Amniotic epithelial cell (primary cell): ENCODE measurements around the gene PPP1R3D.
"Not testable (repeated sequence)": the region's sequence is repeated elsewhere in the genome, so short reads cannot be mapped to it uniquely, and the experiment has no call there.

Experiments used
- DNase-seq: peaks from one replicate; pipeline ENCODE4 v3.0.0-alpha.2; 2010; ENCODE audit warnings: low read depth

Gene PPP1R3D

GRCh38 chr20:59940129-59940955 lies at the start of gene PPP1R3D, which contains the start of gene FAM217B:
PPP1R3D (minus strand) TSS chr20:59940305; CDS start chr20:59939931, 374 bp downstream.
FAM217B (plus strand) TSS chr20:59940389; CDS start chr20:59943944, 3,555 bp downstream.
- DNase-seq = peak; percentile 97

- DNase-seq = no peak
Observed at GRCh38 chr20:59988141-59988540, 48.0 kb upstream of the PPP1R3D start.

DNA sequence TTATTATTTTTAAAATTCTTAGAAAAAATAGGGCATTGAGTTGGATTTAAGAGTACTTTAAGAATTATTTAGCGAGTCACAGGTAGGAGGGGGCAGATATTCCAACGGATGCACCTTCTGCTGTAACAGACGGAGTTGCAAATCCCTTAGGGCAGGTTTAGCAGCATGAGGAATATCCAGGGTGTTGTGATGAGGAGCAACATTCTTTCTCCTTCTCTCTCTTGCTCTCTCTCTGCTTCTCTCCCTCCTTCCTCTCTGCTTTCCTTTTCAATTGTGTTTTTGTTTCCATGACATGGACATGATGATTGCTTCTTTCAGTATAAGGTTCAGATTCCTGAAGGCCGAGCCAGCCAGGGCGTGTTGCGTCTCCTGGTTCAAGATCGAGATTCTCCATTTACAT lies 47.0 kb upstream of the PPP1R3D start:
- no peak for DNase-seq

- no peak for DNase-seq
Observed at GRCh38 chr20:59985864-59986263, 45.8 kb upstream of the PPP1R3D start.

DNA sequence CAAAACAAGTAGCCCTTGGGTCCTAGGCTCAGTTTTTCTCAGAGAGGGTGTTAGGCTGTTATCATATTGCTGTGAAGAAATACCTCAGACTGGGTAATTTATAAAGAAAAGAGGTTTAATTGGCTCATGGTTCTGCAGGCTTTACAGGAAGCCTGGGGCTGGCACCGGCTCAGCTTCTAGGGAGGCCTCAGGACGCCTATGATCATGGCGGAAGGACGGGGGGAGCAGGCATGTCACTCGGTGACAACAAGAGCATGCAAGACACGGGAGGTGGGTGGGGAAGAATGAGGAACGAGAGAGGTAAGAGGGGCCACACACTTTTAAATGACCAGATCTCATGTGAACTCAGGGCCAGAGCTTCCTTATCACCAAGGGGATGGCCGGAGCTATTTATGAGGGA lies 45.1 kb upstream of the PPP1R3D start:
- no peak for DNase-seq

DNA sequence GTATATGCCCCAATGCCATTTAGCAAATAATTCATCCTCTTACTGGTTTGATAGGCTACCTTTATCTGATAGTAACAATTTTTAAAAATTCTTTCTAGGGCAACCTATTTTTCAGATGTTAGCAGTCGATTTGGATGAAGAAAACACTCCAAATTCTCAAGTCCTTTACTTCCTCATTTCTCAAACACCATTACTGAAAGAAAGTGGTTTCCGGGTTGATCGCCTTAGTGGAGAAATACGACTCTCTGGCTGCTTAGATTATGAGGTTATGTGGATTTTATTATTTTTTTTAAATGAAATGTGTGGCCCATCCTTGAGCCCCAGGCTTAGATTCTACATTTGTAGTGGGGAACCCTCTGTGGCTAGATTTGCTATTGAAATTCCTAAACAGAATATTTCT lies 44.4 kb upstream of the PPP1R3D start:
- DNase-seq = no peak

DNA sequence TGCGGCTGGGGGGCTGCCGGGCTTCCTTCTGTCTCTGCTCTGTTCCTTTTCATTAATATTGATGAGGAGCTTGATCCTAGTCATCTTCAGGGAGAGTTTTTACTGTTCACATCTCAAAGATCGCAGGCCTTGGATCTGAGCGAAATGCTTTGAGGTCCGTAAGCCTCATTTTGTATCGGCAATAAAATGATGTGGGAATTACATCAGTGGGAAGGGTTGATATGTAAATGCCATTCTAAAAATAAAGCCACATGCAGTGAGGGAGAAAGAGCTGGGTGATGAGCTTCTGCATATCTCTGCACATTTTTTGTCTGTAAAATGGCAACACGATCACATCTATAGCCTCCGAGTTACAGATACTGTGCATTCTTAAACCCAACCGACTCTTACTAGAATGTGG lies 43.0 kb upstream of the PPP1R3D start:
- no peak for DNase-seq

DNA sequence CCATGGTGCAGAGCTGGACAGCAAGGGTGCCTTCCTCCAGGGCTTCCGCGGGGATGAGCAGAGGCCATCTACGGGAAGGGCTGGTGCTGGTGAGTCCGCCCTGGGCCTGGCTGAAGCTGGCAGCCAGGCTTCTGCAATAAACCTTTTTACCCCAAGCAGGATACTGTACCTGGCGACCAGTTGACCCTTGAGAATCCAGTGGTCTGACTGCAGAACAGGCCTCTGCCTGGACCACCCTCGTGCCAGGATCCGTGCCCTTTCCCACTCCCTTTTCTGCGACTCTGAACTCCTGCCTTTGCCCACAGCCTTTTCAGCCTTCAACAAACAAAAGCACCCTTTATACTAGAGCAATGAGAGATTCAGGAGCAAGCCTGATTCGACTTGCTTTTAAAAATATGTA lies 37.0 kb upstream of the PPP1R3D start:
- DNase-seq = no peak

GRCh38 chr20:59976156-59976782 lies 36.2 kb upstream of the PPP1R3D start:
- DNase-seq = no peak

DNA sequence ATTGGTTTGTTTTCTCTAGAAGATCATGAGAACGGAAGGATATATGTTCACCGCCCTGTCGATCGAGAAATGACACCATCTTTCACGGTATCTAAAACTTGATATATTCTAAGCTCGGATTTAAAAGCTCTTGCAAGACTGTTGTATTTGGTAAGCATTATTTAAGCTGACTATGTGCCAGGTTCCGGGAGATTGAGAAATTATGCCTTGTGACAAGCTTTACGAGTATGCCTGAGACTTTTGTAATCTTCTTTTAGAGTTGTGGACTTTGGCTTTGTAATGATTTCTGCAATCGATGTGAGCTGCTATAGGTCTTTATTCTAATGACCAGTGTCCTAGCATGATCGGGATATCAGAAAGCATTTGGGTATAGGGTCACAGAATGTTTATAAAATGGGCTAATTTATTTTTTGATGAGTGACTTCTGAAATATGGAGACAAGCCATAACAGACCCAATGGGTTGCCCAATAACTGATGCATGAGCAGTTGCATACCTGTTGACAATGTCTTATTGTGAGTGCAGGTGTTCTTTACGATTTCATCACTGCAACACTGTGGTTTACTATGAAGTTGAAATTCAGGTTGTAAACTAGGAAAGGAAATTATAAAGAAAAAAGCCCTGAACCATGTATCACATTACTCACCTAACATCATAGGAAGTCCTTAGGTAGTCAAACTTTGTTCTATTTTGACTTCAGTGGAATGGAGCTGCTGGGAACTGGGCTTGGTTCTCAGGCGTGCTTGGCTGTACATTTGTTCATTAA lies 32.1 kb upstream of the PPP1R3D start:
- no peak for DNase-seq

DNA sequence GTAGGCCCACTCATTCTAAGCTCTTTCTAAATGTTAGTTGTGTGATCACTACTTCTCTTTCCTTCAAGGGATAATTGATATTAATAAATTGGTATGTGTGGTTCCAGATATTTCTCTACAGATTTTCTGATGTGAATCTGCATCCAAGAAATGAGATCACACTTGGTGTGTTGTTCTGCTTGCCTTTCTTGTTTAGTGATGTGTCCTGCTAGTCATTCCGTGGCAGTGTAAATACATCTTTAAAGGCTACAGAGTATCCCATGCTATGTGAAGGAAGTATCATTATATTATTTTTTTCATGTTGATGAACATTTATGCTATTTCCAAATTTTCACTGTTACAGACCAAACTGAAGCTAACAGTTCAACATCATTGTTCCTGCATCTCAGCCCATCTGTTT lies 31.3 kb upstream of the PPP1R3D start:
- DNase-seq = no peak

GRCh38 chr20:59966428-59966827 lies 26.3 kb upstream of the PPP1R3D start:
- no peak for DNase-seq

GRCh38 chr20:59962155-59962554 lies 22.1 kb upstream of the PPP1R3D start:
- DNase-seq = no peak

GRCh38 chr20:59961423-59961822 lies 21.3 kb upstream of the PPP1R3D start:
- DNase-seq = no peak

GRCh38 chr20:59958626-59959025 lies 18.5 kb upstream of the PPP1R3D start:
- no peak for DNase-seq

DNA sequence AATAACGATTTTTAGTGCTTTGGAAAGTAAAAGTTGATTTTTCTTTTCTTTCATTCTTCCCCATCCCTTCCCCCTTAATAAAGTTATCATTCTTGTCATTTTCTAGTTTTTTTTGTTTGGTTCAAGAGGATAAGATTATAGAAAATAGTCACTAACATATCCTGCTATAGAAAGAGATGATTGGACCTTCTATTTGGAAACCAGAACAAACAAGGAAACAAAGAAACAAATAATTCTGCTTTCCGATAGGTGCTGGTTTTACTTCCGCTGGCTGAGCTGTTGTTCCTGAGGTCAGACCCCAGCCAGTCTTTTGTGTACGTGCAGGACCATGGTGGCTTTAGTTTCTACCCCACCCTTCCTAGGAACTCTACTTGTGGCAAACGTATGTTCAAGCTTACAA lies 18.0 kb upstream of the PPP1R3D start, which contains the start of gene CDH26:
Gene CDH26 (plus strand): TSS at position 301 of the 400 bp plus-strand sequence. CDS start 304 bp downstream, outside the sequence.
- DNase-seq = no peak

DNA sequence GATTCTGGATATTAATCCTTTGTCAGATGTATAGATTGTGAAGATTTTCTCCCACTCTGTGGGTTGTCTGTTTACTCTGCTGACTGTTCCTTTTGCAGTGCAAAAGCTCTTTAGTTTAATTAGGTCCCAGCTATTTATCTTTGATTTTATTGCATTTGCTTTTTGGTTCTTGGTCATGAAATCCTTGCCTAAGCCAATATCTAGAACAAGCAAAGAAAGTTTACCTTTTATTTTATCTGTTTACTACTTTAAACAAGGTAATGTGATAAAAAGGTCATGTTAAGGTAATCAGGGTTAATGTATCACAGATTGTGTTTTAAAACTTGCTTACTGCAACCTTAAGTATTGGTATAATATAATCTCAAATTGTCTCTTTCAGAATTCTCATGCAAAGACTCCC lies 17.5 kb upstream of the PPP1R3D start:
- DNase-seq = not testable (repeated sequence)

DNA sequence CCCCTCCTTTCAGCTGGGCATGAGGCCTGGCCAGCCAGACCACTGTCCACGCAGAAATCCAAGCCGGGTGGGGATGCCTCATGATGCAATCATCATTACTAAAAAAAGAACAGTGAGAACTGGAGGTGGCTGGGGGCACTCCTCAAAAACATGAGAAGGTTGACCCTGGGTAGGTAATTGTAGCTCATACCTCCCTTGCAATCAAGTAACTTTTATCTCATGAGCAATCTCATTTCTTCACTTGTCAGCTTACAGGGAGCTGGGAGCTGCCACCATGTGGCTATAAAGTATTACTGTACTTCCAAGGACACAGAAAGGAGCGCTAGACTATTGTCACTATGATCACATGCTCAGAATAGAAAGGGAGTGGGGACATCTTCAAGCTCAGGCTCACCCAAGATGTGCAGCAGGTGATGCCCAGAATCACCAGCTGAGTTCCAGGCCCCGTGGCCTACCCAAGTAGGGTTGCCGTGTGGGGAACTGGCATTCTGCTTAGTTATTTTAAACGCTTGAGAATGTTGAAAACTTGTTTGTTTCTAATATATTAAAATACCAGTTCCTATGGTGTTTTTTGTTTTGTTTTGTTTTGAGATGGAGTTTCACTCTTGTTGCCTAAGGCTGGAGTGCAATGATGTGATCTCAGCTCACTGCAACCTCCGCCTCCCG lies 15.2 kb upstream of the PPP1R3D start:
- no peak for DNase-seq

DNA sequence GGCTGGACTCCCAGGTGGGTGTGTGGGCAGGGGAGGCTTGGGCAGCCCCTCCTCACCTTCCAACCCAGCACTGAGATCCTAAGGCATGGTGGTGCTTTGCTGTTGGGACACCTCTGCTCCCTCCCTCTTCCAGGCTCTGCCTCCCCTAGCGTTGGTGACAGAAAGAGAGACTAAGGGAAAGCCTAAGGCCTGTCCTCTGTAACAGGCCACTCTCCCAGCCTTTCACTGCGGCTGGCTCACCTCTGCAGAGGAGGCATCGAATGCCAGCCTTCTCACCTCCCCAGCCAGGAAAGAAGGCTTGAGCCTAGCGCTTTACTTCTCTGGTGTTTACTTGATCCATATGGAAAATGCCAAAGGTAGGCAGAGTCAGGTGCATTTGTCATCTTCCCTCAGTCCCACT lies 14.6 kb upstream of the PPP1R3D start:
- no peak for DNase-seq

DNA sequence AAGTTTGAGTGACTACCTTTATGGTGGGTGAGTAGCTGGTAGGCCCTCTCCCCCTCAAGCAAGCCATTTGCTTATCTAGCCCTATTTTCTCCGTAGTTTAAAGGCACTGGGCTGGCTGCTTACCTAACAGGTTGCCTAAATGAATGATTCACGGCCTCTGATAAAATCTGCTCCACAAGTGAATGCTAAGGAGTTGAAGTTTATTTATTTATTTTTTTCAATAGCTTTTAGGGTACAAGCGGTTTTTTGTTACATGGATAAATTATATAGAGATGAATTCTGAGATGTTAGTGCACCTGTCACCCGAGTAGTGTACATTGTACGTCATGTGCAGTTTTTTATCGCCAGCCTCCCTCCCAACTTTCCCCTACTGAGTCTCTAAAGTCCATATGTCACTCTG lies 9.8 kb upstream of the PPP1R3D start:
- DNase-seq = no peak

- DNase-seq = peak; percentile 54
Observed at GRCh38 chr20:59948828-59949720, 9.0 kb upstream of the PPP1R3D start.
